GM23338 (cell line): Measurements from ENCODE around the gene CORO2A. TPM values are rescaled to one million over a fixed set of nuclear protein-coding genes. Genes with fewer than 3 reads are reported as not detected.

ENCODE experiments used
- POLR2AphosphoS5 ChIP-seq: IDR thresholded peaks from 2 replicates; pipeline ENCODE4 v1.6.1; 2016; ENCODE audit warnings: antibody characterized with exemption, low read depth
- microRNA-seq: library from miRNA; unstranded; fragments of <30 nt; microRNA quantifications from one replicate; pipeline ENCODE4, GENCODE V29; 2017
- polyA plus RNA-seq: library from polyadenylated mRNA; unstranded; fragments of >200 nt; fragmentation: Nextera tagmentation; extraction: Ambion mirVana; gene quantifications from 2 replicates; pipeline ENCODE4 v1.2.1, GENCODE V29; 2016
- small RNA-seq: library from RNA; depleted of rRNA; stranded (forward); fragments of <200 nt; gene quantifications from one replicate; pipeline ENCODE3, GENCODE V24; 2014; ENCODE audit warnings: low replicate concordance
- total RNA-seq: library from RNA; depleted of rRNA; stranded (reverse); fragments of >200 nt; shearing (Covaris generic); gene quantifications from 2 replicates; pipeline ENCODE4 v1.2.3, GENCODE V29; 2014; rRNA removed
- TF ChIP-seq, protein P1 (sequence below): fragments of 250-450 bp; sonication (Bioruptor Pico); IDR thresholded peaks from 2 replicates; pipeline ENCODE4 v1.5.0; 2020; ENCODE audit warnings: mild to moderate bottlenecking, moderate library complexity
- TF ChIP-seq, protein P2 (sequence below): IDR thresholded peaks from 2 replicates; pipeline ENCODE4 v1.6.1; 2016; ENCODE audit warnings: antibody characterized with exemption
- TF ChIP-seq, protein P3 (sequence below), 2 experiments: fragments of 200-600 bp in 1 of 2; sonication (generic) in 1 of 2; conservative IDR thresholded peaks; 2 replicates each; pipeline versions ENCODE4 v1.5.1 to v1.6.1; 2016 to 2017; ENCODE audit warnings: antibody characterized with exemption in 2 of 2, low read depth in 2 of 2, mild to moderate bottlenecking in 2 of 2, moderate library complexity in 1 of 2

Gene CORO2A
- total and polyA plus RNA-seq, 2 experiments from 2014 or later, result 12.9 to 27.6 TPM

DNA sequence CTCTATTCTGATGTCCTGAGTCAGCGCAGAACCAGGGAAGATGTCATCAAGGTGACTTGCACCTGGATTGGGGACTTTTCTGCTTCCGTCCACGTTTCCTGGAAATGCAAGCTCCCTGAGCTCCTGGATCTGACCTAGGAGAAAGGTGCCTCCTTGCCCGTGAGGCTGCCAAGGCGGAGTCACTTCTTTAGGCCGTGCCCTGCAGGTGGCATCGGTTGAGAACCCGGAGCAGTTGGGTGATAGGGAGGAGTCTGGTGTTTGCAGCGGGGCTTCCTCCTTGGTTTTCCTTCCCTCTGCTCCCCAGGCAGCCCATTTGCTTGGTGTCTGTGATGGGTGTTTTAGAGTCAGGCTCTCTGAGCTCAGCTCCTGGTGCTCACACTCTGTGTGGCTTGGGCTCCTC is 120.7 kb downstream of the CORO2A start (continued):
- TF ChIP-seq, protein P1, sequence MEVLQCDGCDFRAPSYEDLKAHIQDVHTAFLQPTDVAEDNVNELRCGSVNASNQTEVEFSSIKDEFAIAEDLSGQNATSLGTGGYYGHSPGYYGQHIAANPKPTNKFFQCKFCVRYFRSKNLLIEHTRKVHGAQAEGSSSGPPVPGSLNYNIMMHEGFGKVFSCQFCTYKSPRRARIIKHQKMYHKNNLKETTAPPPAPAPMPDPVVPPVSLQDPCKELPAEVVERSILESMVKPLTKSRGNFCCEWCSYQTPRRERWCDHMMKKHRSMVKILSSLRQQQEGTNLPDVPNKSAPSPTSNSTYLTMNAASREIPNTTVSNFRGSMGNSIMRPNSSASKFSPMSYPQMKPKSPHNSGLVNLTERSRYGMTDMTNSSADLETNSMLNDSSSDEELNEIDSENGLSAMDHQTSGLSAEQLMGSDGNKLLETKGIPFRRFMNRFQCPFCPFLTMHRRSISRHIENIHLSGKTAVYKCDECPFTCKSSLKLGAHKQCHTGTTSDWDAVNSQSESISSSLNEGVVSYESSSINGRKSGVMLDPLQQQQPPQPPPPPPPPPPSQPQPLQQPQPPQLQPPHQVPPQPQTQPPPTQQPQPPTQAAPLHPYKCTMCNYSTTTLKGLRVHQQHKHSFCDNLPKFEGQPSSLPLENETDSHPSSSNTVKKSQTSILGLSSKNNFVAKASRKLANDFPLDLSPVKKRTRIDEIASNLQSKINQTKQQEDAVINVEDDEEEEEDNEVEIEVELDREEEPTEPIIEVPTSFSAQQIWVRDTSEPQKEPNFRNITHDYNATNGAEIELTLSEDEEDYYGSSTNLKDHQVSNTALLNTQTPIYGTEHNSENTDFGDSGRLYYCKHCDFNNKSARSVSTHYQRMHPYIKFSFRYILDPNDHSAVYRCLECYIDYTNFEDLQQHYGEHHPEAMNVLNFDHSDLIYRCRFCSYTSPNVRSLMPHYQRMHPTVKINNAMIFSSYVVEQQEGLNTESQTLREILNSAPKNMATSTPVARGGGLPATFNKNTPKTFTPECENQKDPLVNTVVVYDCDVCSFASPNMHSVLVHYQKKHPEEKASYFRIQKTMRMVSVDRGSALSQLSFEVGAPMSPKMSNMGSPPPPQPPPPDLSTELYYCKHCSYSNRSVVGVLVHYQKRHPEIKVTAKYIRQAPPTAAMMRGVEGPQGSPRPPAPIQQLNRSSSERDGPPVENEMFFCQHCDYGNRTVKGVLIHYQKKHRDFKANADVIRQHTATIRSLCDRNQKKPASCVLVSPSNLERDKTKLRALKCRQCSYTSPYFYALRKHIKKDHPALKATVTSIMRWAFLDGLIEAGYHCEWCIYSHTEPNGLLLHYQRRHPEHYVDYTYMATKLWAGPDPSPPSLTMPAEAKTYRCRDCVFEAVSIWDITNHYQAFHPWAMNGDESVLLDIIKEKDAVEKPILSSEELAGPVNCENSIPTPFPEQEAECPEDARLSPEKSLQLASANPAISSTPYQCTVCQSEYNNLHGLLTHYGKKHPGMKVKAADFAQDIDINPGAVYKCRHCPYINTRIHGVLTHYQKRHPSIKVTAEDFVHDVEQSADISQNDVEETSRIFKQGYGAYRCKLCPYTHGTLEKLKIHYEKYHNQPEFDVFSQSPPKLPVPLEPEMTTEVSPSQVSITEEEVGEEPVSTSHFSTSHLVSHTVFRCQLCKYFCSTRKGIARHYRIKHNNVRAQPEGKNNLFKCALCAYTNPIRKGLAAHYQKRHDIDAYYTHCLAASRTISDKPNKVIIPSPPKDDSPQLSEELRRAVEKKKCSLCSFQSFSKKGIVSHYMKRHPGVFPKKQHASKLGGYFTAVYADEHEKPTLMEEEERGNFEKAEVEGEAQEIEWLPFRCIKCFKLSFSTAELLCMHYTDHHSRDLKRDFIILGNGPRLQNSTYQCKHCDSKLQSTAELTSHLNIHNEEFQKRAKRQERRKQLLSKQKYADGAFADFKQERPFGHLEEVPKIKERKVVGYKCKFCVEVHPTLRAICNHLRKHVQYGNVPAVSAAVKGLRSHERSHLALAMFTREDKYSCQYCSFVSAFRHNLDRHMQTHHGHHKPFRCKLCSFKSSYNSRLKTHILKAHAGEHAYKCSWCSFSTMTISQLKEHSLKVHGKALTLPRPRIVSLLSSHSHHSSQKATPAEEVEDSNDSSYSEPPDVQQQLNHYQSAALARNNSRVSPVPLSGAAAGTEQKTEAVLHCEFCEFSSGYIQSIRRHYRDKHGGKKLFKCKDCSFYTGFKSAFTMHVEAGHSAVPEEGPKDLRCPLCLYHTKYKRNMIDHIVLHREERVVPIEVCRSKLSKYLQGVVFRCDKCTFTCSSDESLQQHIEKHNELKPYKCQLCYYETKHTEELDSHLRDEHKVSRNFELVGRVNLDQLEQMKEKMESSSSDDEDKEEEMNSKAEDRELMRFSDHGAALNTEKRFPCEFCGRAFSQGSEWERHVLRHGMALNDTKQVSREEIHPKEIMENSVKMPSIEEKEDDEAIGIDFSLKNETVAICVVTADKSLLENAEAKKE (CRISPR knock-in tag), result no peak
- TF ChIP-seq, protein P2, sequence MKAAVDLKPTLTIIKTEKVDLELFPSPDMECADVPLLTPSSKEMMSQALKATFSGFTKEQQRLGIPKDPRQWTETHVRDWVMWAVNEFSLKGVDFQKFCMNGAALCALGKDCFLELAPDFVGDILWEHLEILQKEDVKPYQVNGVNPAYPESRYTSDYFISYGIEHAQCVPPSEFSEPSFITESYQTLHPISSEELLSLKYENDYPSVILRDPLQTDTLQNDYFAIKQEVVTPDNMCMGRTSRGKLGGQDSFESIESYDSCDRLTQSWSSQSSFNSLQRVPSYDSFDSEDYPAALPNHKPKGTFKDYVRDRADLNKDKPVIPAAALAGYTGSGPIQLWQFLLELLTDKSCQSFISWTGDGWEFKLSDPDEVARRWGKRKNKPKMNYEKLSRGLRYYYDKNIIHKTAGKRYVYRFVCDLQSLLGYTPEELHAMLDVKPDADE, result no peak
- no peak for TF ChIP-seq POLR2AphosphoS5
- TF ChIP-seq, protein P3, sequence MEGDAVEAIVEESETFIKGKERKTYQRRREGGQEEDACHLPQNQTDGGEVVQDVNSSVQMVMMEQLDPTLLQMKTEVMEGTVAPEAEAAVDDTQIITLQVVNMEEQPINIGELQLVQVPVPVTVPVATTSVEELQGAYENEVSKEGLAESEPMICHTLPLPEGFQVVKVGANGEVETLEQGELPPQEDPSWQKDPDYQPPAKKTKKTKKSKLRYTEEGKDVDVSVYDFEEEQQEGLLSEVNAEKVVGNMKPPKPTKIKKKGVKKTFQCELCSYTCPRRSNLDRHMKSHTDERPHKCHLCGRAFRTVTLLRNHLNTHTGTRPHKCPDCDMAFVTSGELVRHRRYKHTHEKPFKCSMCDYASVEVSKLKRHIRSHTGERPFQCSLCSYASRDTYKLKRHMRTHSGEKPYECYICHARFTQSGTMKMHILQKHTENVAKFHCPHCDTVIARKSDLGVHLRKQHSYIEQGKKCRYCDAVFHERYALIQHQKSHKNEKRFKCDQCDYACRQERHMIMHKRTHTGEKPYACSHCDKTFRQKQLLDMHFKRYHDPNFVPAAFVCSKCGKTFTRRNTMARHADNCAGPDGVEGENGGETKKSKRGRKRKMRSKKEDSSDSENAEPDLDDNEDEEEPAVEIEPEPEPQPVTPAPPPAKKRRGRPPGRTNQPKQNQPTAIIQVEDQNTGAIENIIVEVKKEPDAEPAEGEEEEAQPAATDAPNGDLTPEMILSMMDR (conservative IDR thresholded peaks at IDR 0.05; ENCODE audit: low read depth in 2 of 2), result no peak

Small RNA genes within 50 kb of the gene (microRNA-seq; reads per million reads assigned to microRNA genes)
- gene MIR6854, result not detected

Small RNA genes within 50 kb of the gene (small RNA-seq; reads per million reads assigned to genes)
- gene MIR6854 (not detected), gene RF00017 (not detected)

Other genes with a start within 250 kb of the CORO2A start
- 13.1 and 21.0 TPM in 2 replicates for gene ANP32B, start 209.3 kb downstream of the CORO2A start, total RNA-seq
- gene ANP32B, start 209.3 kb downstream of the CORO2A start, polyA plus RNA-seq, result 114 and 117 TPM in 2 replicates
- gene NANS, start 135.9 kb downstream of the CORO2A start, total RNA-seq, result 67.3 and 68.6 TPM in 2 replicates
- 72.8 and 77.4 TPM in 2 replicates for gene NANS, start 135.9 kb downstream of the CORO2A start, polyA plus RNA-seq
- gene TRIM14, start 73.4 kb downstream of the CORO2A start, total RNA-seq, result 17.4 and 25.3 TPM in 2 replicates
- gene TRIM14, start 73.4 kb downstream of the CORO2A start, polyA plus RNA-seq, result 14.9 and 17.2 TPM in 2 replicates
- 6.8 and 7.7 TPM in 2 replicates for gene TBC1D2, start 63.0 kb upstream of the CORO2A start, total RNA-seq
- gene TBC1D2, start 63.0 kb upstream of the CORO2A start, polyA plus RNA-seq, result 3.0 and 3.7 TPM in 2 replicates